PFSK-1 (cell line): ENCODE results near the gene CALD1.

Experiments used
- FOXP2 ChIP-seq: optimal IDR thresholded peaks from 2 replicates; pipeline ENCODE3; 2011; ENCODE audit warnings: borderline replicate concordance, control low read depth, inconsistent platforms; ENCODE audit not compliant: insufficient read depth; ENCODE audit errors: extremely low read length, extremely low read depth
- POLR2AphosphoS5 ChIP-seq: IDR thresholded peaks from 2 replicates; pipeline ENCODE4 v1.6.1; 2012; ENCODE audit warnings: low read depth, mild to moderate bottlenecking, control low read depth, low read length, moderate library complexity
- REST ChIP-seq, 2 experiments: IDR thresholded peaks; 2 replicates each; pipeline versions ENCODE4 v1.6.1 to v1.8.0; 2011 to 2012; ENCODE audit warnings: low read depth in 2 of 2, low read length in 2 of 2, control low read depth in 1 of 2, inconsistent platforms in 1 of 2, mild to moderate bottlenecking in 1 of 2, moderate library complexity in 1 of 2; ENCODE audit not compliant: insufficient read depth in 1 of 2
- SIN3A ChIP-seq: IDR thresholded peaks from 2 replicates; pipeline ENCODE4 v1.6.1; 2012; ENCODE audit warnings: mild to moderate bottlenecking, low read length, moderate library complexity, borderline replicate concordance; ENCODE audit not compliant: insufficient read depth
- TAF1 ChIP-seq: IDR thresholded peaks from 2 replicates; pipeline ENCODE4 v1.6.1; 2012; ENCODE audit warnings: low read length, control low read depth, borderline replicate concordance; ENCODE audit not compliant: insufficient read depth

Gene CALD1

GRCh38 chr7:134832367-134832766 lies 52.9 kb downstream of the CALD1 start:
- TF ChIP-seq POLR2AphosphoS5 = no peak
- no peak for TF ChIP-seq FOXP2
- TF ChIP-seq REST (IDR thresholded peaks at IDR 0.05; ENCODE audit: insufficient read depth in 1 of 2, low read depth in 2 of 2, low read length in 2 of 2) = no peak
- no peak for TF ChIP-seq SIN3A
- no peak for TF ChIP-seq TAF1

- TF ChIP-seq SIN3A = no peak
- TF ChIP-seq REST (IDR thresholded peaks at IDR 0.05; ENCODE audit: insufficient read depth in 1 of 2, low read depth in 2 of 2, low read length in 2 of 2) = no peak
Measured at GRCh38 chr7:134834689-134835462, 55.4 kb downstream of the CALD1 start.

- TF ChIP-seq SIN3A (no peak), TAF1 (no peak), POLR2AphosphoS5 (no peak), FOXP2 (no peak), REST (IDR thresholded peaks at IDR 0.05; ENCODE audit: insufficient read depth in 1 of 2, low read depth in 2 of 2, low read length in 2 of 2) (no peak)
Measured at GRCh38 chr7:134835463-134835823, 56.0 kb downstream of the CALD1 start.

GRCh38 chr7:134836447-134836846 lies 57.0 kb downstream of the CALD1 start:
- no peak for TF ChIP-seq TAF1
- no peak for TF ChIP-seq POLR2AphosphoS5
- TF ChIP-seq SIN3A = no peak
- no peak for TF ChIP-seq FOXP2
- TF ChIP-seq REST (IDR thresholded peaks at IDR 0.05; ENCODE audit: insufficient read depth in 1 of 2, low read depth in 2 of 2, low read length in 2 of 2) = no peak

- no peak for TF ChIP-seq REST (IDR thresholded peaks at IDR 0.05; ENCODE audit: insufficient read depth in 1 of 2, low read depth in 2 of 2, low read length in 2 of 2)
- TF ChIP-seq TAF1 = no peak
- TF ChIP-seq SIN3A = no peak
- TF ChIP-seq FOXP2 = no peak
- TF ChIP-seq POLR2AphosphoS5 = no peak
Measured at GRCh38 chr7:134839298-134839697, 59.9 kb downstream of the CALD1 start.
